C4-2B (cell line): ENCODE data around the gene TMCC2.

Source experiments
- CTCF ChIP-seq: fragments of 450-650 bp; conservative IDR thresholded peaks from 2 replicates; pipeline ENCODE4 v1.5.1; 2017; ENCODE audit warnings: mild to moderate bottlenecking
- ZFX ChIP-seq: fragments of 450-650 bp; IDR thresholded peaks from 2 replicates; pipeline ENCODE4 v1.6.1; 2017

GRCh38 chr1:205298191-205298994, 70.6 kb downstream of the TMCC2 start:
- TF ChIP-seq CTCF: no peak
- TF ChIP-seq ZFX: no peak
